HepG2 (cell line): ENCODE measurements around the gene PRSS8. TPM values are rescaled to one million over a fixed set of nuclear protein-coding genes. Genes with fewer than 3 reads are reported as not detected.

Experiments
- ARID4A ChIP-seq: sonication (generic); formaldehyde crosslinking; IDR thresholded peaks from 2 replicates; pipeline ENCODE4 v1.5.0; 2020; ENCODE audit warnings: mild to moderate bottlenecking, missing genetic modification reagents, borderline replicate concordance
- BCL6 ChIP-seq: IDR thresholded peaks from 2 replicates; pipeline ENCODE4 v1.6.1; 2016; ENCODE audit warnings: missing genetic modification reagents, missing compliant biosample characterization
- BRCA1 ChIP-seq: sonication (generic); formaldehyde crosslinking; IDR thresholded peaks from 2 replicates; pipeline ENCODE4 v1.4.0; 2020; ENCODE audit warnings: missing genetic modification reagents
- ELF1 ChIP-seq: sonication (generic); formaldehyde crosslinking; IDR thresholded peaks from 2 replicates; pipeline ENCODE4 v1.4.0; 2020; ENCODE audit warnings: missing genetic modification reagents
- NR0B2 ChIP-seq: sonication (generic); formaldehyde crosslinking; IDR thresholded peaks from 2 replicates; pipeline ENCODE4 v1.4.0; 2020; ENCODE audit warnings: mild to moderate bottlenecking, missing genetic modification reagents
- PHF21A ChIP-seq: sonication (generic); formaldehyde crosslinking; IDR thresholded peaks from 2 replicates; pipeline ENCODE4 v1.5.0; 2020; ENCODE audit warnings: mild to moderate bottlenecking, missing genetic modification reagents
- PRDM4 ChIP-seq: sonication (generic); formaldehyde crosslinking; IDR thresholded peaks from 2 replicates; pipeline ENCODE4 v1.9.0; 2021; ENCODE audit warnings: missing genetic modification reagents, borderline replicate concordance
- RARG ChIP-seq: sonication (generic); formaldehyde crosslinking; IDR thresholded peaks from 2 replicates; pipeline ENCODE4 v1.4.0; 2020; ENCODE audit warnings: low read depth, mild to moderate bottlenecking, missing genetic modification reagents
- TBX3 ChIP-seq: fragments of 450-650 bp; IDR thresholded peaks from 2 replicates; pipeline ENCODE4 v1.6.1; 2017; ENCODE audit warnings: antibody characterized with exemption, mild to moderate bottlenecking, inconsistent platforms, borderline replicate concordance
- ZBTB21 ChIP-seq: sonication (generic); formaldehyde crosslinking; IDR thresholded peaks from 2 replicates; pipeline ENCODE4 v1.4.0; 2020; ENCODE audit warnings: missing genetic modification reagents
- ZBTB26 ChIP-seq: IDR thresholded peaks from 2 replicates; pipeline ENCODE4 v1.6.1; 2016; ENCODE audit warnings: missing compliant biosample characterization, missing genetic modification reagents, borderline replicate concordance
- ZMYM4 ChIP-seq: sonication (generic); formaldehyde crosslinking; IDR thresholded peaks from 2 replicates; pipeline ENCODE4 v1.8.1; 2023; ENCODE audit warnings: mild to moderate bottlenecking, missing genetic modification reagents
- ZNF160 ChIP-seq: sonication (generic); formaldehyde crosslinking; IDR thresholded peaks from 2 replicates; pipeline ENCODE4 v1.8.0; 2022; ENCODE audit warnings: mild to moderate bottlenecking, inconsistent platforms, missing genetic modification reagents
- ZNF280D ChIP-seq: sonication (generic); formaldehyde crosslinking; IDR thresholded peaks from 2 replicates; pipeline ENCODE4 v1.5.1; 2020; ENCODE audit warnings: mild to moderate bottlenecking, missing genetic modification reagents
- ZNF335 ChIP-seq: sonication (generic); formaldehyde crosslinking; IDR thresholded peaks from 2 replicates; pipeline ENCODE4 v1.4.0; 2020; ENCODE audit warnings: missing genetic modification reagents
- ZNF546 ChIP-seq: sonication (generic); formaldehyde crosslinking; conservative IDR thresholded peaks from 2 replicates; pipeline ENCODE4 v1.8.1; 2023; ENCODE audit warnings: mild to moderate bottlenecking, missing genetic modification reagents
- ZNF644 ChIP-seq: IDR thresholded peaks from 2 replicates; pipeline ENCODE4 v1.6.1; 2016; ENCODE audit warnings: low read depth
- ZNF766 ChIP-seq: sonication (generic); formaldehyde crosslinking; IDR thresholded peaks from 2 replicates; pipeline ENCODE4 v1.5.0; 2020; ENCODE audit warnings: missing genetic modification reagents, borderline replicate concordance
- polyA plus RNA-seq, 8 experiments: library from polyadenylated mRNA; depleted of rRNA in 3 of 8; stranded (reverse) in 7 of 8; unstranded in 1 of 8; fragments of >200 nt; fragmentation: Illumina TruSeq in 4 of 8; extraction: Trizol in 4 of 8; gene quantifications; 2 replicates each; pipeline versions ENCODE4 v1.2.1 to v1.2.3, GENCODE V29; 2011 to 2016; ENCODE audit warnings: low read depth in 4 of 8, missing spikeins in 1 of 8, mixed read lengths in 1 of 8; ENCODE audit not compliant: insufficient read depth in 1 of 8
- total RNA-seq, 5 experiments: library from RNA; depleted of rRNA; stranded (reverse); fragments of >200 nt; fragmentation: Illumina TruSeq; extraction: Trizol; gene quantifications; 2 replicates each; pipeline ENCODE4 v1.2.3, GENCODE V29; 2016; ENCODE audit warnings: low read depth in 1 of 5

The PRSS8 gene
- total and polyA plus RNA-seq, 2 of the 13 experiments (the other 11 are each of a cell fraction or from before 2014, with no cell fraction given), result 2.6 to 7.2 TPM

- TF ChIP-seq PRDM4 (CRISPR knock-in tag), result no peak
- TF ChIP-seq RARG (CRISPR knock-in tag), result no peak
- TF ChIP-seq ELF1, result no peak
- no peak for TF ChIP-seq BCL6 (CRISPR knock-in tag)
- TF ChIP-seq BRCA1 (CRISPR knock-in tag), result no peak
- no peak for TF ChIP-seq ZNF160 (CRISPR knock-in tag)
- no peak for TF ChIP-seq ARID4A (CRISPR knock-in tag)
- no peak for TF ChIP-seq ZNF766
- TF ChIP-seq ZNF546 (CRISPR knock-in tag), result no peak
- TF ChIP-seq ZNF644 (CRISPR knock-in tag), result no peak
- TF ChIP-seq TBX3, result no peak
- TF ChIP-seq ZBTB21, result 0 out of 2 replicates have a peak, but pooled peaks have one; percentile 3
- TF ChIP-seq ZBTB26 (CRISPR knock-in tag), result no peak
- no peak; the same call in 1 of the 2 replicates for TF ChIP-seq PHF21A (CRISPR knock-in tag)
- no peak for TF ChIP-seq ZNF335
- no peak for TF ChIP-seq NR0B2 (CRISPR knock-in tag)
- TF ChIP-seq ZMYM4 (CRISPR knock-in tag), result no peak
- no peak for TF ChIP-seq ZNF280D (CRISPR knock-in tag)
These were observed 45.7 kb upstream of the PRSS8 start (continued) for GRCh38 chr16:31181102-31181830.
